C4-2B (cell line): ENCODE data around the gene TACSTD2.

ENCODE experiments used
- ZFX ChIP-seq: fragments of 450-650 bp; IDR thresholded peaks from 2 replicates; pipeline ENCODE4 v1.6.1; 2017
- TF ChIP-seq, protein P1 (sequence below): fragments of 450-650 bp; conservative IDR thresholded peaks from 2 replicates; pipeline ENCODE4 v1.5.1; 2017; ENCODE audit warnings: mild to moderate bottlenecking

DNA sequence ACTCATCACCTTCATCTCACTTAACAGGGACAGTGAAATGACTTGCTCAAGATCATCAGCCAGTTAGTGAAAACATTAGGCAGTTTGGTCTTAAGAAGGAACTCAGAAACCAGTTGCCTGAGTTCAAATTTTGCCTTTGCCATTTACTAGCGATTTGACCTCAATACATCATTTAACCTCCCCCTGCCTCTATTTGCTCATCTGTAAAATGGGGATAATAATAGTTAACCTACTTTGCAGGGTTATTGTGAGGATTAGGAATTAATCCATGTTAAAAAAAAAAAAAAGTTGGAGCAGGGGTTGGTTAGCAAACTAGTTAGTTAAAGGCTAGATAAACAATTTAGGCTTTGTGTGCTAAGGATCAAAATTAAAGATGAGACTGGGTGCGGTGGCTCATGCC, 10.6 kb upstream of the TACSTD2 start:
- TF ChIP-seq, protein P1, sequence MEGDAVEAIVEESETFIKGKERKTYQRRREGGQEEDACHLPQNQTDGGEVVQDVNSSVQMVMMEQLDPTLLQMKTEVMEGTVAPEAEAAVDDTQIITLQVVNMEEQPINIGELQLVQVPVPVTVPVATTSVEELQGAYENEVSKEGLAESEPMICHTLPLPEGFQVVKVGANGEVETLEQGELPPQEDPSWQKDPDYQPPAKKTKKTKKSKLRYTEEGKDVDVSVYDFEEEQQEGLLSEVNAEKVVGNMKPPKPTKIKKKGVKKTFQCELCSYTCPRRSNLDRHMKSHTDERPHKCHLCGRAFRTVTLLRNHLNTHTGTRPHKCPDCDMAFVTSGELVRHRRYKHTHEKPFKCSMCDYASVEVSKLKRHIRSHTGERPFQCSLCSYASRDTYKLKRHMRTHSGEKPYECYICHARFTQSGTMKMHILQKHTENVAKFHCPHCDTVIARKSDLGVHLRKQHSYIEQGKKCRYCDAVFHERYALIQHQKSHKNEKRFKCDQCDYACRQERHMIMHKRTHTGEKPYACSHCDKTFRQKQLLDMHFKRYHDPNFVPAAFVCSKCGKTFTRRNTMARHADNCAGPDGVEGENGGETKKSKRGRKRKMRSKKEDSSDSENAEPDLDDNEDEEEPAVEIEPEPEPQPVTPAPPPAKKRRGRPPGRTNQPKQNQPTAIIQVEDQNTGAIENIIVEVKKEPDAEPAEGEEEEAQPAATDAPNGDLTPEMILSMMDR = no peak
- TF ChIP-seq ZFX = no peak
